CD4-positive, alpha-beta T cell treated with Interleukin-1 beta for 1 hour (primary cell): ENCODE data around the gene NSMCE1.

ENCODE experiments used
- DNase-seq, 2 donors: peaks; one replicate each; pipeline ENCODE4 v3.0.0-alpha.2; 2020 to 2022

Gene NSMCE1

DNA sequence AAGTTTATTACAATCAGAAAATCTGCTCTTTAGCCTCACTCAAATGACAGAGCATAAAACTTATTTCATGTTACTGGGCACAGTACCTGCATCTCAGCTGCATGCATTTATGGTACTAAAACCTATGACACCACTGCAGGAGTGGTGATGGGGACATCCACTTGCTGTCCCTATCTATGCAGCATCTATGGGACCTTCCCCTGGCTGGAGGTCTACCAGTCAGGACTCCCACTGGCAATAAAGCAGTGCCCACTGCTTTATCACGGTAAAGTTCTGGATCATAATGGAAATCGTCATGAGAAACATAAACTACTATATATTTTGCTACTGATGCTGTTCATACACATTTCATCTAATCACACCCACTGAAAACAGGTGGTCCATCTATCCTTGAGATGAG lies 26.2 kb downstream of the NSMCE1 start:
- DNase-seq: no peak

DNA sequence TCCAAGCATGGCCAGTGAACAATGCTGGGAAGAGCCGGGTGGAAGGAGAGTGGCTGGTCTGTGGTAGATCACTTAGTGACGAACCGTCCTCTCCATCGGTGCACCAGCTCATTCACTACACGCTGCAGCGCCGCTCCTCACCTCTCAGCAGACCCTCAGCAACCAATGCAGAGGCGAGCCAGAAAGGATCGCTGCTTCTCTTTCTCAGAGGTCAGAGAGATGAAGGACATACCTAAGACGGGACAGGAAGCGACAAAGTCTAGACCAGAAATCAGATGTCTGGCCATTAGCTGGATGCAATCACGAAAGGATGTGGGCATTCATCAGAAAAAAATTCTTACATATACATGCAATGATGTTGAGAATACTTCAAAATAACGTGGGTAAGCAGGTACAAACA lies 26.9 kb downstream of the NSMCE1 start:
- DNase-seq: no peak

DNA sequence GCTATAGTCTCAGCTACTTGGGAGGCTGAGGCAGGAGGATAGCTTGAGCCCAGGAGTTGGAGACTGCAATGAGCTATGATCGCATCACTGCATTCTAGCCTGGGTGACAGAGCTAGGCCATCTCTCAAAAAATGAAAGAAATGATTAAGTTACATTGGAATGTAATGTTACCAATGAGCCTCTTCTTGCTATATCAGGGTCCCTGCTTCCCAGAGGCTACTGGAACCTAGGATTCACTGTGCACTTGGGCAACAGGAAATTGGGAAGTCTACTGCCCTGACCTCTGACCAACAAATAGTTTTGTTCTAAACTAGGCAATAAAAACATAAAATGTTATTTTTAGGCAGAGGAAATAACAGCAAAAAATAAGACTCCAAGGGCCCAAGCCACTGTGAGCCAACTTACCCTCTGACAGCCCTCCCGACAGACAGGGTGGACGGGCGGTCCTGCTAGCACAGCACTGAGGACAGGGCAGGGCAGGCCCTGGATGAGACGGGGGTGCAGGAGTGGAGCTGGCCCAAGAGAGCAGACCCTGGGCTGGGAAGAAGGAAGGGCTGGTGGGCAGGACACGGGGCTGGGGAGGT lies 27.5 kb downstream of the NSMCE1 start:
- no peak for DNase-seq

DNA sequence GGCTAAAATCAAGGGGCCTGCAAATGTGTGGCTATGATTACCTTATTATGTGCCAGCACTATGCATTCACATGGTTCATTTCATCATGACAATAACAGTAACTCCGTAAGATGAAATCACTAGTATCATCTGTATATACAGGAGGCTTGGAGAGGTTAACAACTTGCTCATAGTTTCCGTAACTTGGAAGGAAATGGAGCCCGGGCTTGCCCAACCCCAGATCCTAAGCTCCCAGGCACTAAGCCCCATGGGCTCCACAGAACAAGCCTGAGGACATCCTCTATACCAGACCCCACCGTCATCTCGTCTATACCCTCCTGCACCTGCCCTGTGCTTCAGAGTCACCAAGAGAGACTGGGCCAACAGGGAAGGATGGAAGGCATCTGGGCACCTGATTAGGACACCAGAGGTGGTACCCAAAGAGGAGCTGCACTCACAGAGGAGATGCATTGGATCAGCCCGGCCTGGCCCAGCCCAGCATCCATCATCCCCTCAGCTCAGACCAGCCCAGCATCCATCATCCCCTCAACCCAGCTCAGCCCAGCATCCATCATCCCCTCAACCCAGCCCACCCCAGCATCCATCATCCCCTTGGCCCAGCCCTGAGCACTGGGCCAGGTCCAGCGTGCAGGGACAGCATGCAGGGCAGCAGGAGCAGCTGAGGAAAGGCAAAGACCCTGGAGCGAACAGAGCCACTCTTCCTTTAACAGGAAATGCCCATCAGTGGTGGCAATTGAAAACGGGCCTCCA lies 28.5 kb downstream of the NSMCE1 start:
- no peak for DNase-seq

DNA sequence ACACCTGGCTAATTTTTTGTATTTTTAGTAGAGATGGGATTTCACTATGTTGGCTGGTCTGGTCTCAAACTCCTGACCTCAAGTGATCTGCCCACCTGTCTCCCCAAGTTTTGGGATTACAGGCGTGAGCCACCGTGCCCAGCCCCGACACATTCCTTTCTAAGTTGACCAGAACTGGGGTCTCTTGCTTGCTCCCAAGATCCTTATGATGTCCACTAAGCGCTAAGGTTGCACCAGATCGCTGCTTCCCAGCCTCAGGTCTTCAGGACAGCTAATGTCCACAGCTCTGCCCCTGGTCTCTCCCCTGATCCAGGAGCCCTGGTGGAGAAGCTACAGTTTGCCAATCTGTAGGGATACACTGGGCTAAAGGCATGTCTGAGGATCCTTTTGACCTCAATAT lies 29.5 kb downstream of the NSMCE1 start:
- no peak for DNase-seq

DNA sequence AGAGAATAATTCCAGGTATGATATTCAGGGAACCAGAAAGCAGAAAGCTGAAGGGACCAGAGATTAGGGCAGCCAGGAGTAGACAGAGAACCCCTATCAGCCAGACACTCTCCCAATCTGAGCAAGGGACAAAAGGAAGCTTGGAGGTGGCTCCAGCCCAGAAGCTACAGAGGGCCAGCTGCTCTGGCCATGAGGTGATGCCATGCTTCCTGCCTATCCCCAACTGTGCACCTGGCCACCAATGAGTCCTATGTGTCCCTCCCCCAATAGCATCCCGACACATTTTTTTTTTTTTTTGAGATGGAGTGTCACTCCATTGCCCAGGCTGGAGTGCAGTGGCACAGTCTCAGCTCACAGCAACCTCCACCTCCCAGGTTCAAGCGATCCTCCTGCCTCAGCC lies 30.0 kb downstream of the NSMCE1 start:
- DNase-seq: no peak

DNA sequence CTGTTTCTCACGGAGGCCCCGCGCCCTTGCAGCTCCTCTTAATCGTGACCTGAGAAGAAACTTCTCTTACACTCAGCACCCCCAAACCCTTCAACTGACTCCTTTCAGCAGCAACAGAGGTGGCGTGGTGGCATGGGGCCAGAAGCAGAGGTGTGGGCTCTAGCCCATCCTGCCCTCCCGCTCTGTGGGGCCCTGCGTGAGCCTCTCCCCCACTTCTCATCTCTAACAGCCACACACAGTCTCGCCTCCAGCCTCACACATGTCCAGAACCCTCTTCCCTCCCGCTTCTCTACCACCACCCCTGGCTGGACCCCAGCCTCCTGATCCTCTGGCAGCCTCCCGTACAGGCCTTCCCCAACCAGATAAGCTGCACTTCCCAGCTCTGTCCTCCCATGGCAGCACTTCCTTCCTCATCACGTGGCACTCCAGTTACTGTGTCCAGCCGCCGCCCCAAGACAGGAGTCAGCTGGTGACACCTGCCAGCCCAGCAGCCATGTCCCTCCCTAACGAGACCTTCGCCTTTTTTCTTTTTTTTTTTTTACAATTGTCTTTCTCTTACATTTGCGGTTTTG lies 30.5 kb downstream of the NSMCE1 start:
- peak; percentile 32 for DNase-seq

DNA sequence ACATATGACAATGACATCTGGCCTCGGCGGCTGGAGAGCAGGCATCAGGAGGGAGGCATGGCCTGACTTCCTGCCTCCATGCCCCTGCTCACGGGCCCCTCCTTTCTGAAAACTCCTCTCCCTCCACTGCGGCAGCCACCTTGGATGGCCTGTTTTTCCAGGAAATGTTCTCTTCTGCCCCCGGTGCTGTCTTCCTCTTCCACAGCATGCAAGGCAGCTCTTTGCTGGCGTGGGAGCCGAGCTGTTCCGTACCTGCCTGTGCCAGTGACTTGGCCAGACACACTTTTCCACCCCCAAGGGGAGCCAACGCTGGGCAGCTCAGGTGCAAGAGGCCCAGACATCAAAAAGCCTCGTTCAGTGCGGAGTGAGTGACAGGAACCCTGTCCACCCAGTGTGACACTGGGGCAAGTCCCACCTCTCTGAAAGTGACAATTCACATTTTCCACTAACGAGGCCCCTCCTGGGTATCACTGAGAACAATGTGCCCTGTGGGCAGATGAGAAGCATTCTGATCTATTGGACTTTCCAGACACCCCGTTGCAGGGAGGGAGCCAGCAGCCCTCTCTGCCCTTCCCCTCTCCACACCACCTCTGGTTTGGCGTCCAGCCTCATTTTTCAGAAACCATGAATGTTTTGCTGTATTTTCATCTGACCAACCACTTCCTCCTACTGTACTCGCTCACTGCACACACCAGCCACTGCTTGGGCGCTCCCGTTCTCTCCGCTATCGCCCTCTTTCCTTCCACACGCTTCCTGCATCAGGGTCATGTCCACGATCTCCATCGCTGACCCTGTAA lies 31.2 kb downstream of the NSMCE1 start:
- DNase-seq: peak; percentile 67 to 72

DNA sequence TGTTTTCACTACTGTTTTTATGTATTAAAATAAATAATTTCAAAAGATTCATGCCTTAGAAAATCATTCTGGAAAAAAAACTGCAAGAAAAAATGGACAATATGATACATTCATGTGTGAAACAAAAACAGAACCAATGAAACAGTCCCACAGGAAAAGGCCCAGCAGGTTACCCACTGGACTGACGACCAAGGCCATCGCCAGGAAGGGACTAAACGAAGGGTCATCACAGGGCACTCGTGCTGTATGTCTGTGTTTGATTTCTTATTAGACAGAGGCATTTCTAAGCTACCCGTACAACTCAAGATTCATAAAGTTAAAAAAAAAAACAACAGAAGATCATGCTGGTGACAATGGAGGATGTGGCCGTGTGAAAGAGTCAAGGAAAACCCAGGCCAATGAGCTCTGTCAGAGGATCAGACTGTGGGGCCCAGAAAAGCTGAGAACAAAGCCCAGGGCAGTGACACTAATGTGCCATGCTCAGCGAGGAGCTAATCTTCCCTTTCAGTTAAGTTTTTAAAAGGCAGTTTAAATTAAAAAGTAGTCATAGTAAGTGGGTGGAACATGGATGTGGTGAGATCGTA lies 31.8 kb downstream of the NSMCE1 start:
- peak in 1 of 2 donors; percentile 57 for DNase-seq

DNA sequence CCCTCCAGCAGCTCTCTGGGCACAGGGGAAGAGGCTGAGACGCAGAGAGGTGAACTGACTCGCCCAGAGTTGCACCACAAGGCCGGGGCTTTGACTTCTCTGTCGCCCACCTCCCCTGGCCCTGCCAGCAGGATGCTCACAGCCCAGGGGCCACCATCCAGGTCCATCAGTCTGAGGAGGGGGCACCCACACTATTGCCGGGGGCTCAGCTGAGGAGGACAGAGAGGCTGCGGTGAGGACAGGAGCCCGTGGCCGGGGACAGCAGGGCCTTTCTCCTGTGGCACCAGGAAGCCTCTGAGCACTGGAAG lies 32.7 kb downstream of the NSMCE1 start:
- DNase-seq: peak in 1 of 2 donors; percentile 27

DNA sequence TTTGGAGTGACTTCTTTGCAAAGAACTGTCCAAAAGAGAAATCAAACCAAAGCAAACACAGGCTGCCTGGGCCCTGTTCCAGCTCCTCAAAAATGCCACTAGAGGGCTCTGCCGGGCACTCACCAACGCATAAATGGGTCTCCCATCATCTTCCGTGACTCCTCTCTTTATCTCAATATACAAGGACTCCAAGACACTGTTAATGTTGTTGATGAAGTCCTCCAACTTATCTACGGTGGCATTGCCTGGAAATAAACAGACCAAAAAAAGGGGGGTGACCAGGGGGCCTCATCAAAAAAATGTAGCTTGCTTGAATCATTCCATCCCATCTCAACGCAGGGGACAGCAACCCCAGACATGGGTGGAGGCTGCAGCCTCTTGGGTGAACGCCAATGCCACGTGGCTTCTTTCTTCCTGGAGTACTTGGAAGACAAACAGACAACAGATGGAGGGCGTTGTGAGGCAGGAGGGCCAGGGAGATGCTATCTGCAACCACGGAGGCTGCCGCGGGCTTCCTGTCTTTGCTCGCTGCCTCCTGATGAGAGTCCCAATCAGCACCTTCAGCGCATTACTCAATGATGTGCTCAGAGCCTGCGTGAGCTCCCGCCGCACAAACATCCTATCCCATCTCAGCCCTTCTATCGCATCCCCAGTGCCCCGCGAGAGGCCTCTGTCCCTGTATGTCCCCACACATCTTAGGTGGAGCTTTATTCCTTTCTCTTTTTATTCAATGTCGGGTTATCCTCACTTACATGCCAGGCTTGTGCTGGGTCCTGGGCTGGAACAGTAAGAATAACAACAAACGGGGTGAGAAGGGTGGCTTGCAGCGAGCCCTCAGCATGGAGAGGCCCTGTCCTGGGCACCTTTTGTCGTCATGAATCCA lies 33.3 kb downstream of the NSMCE1 start:
- DNase-seq: peak; percentile 89

DNA sequence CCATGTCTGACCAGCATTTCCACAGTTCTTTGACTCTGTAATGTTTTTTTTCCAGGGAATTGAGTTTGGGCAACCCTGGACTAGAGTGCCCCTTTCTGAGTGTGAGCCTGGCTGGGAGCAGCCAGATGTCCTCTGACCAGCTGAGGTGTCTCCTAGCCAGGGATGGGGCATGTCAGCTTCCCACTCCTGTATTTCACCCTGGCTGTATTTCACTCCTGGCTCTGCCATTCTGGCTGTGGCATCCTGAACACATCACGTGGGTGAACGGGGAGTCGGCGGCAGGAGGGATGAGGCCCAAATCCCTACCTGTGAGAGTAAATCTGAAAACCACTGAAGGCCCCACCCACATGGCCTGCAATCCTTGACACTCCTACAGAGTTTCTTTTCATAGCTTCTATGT lies 34.0 kb downstream of the NSMCE1 start:
- no peak for DNase-seq

DNA sequence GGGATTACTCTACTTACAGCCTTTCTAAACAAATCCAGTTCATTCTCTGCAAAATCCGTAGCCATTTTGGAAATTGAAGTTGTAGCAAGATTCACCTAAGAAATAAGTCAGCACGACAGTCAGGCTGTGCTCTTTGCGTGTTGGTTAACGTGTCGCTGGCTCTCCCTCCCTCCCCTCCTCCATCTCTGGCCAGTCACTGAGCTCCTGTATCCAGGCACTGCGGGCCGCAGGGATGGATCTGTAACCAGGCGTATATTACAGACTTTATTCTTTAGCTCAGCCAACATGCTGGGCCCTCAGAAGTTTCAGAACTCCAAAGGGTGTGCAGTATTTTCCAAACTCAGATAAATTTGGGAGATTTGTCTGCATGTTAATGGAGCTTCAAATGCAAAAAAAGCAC lies 34.4 kb downstream of the NSMCE1 start:
- DNase-seq: no peak

DNA sequence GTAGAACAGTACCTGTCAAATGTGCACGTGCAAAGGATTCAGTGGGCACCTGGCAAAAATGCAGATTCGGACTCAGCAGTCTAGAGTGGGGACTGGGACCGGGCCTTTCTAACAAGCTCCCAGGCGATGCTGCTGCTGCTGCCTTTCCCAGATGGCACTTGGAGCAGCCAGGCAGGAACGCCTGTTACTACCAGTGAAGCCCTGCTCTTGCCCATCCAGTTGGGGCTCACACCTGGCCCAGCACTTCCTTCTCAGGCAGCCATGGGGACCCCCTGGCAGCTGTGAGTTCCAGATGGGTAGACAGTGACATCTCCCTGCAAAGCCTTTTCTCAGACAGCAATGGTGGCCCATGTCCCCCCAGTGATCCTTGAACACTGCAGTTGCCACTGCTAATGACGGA lies 34.8 kb downstream of the NSMCE1 start:
- DNase-seq: no peak

DNA sequence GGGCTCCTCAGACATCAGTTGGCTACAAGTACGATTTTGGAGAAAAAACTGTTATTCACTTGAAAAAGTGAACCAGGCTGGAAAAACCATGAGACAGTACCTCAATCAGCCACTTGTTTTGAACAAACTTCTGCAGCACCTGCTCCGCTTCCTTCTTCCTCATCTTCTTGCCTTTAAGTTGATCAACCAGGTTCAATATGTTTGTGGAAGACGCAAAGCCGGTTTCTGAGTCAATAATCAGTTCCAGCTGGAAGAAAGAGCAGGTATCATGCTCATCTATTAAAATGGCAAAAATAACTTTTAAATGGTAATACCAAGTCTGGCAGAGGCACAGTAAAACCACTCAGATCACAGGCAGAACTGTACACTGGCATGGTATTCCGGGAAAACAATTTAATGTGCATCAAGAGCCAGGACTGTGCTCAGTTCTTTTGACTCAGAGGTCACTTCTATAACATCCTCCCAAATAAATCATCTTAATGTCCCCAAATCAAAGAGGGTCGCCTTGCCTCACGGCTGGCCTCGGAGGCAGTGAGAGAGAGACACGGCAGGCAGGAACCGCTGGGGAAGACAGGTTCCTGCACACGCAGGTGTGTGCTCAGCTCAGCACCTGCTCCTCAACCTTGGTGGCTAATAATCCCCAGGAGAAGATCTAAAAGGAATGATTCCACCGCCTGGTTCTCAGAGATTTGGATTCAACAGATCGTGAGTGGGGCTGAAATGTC lies 35.5 kb downstream of the NSMCE1 start:
- no peak for DNase-seq

DNA sequence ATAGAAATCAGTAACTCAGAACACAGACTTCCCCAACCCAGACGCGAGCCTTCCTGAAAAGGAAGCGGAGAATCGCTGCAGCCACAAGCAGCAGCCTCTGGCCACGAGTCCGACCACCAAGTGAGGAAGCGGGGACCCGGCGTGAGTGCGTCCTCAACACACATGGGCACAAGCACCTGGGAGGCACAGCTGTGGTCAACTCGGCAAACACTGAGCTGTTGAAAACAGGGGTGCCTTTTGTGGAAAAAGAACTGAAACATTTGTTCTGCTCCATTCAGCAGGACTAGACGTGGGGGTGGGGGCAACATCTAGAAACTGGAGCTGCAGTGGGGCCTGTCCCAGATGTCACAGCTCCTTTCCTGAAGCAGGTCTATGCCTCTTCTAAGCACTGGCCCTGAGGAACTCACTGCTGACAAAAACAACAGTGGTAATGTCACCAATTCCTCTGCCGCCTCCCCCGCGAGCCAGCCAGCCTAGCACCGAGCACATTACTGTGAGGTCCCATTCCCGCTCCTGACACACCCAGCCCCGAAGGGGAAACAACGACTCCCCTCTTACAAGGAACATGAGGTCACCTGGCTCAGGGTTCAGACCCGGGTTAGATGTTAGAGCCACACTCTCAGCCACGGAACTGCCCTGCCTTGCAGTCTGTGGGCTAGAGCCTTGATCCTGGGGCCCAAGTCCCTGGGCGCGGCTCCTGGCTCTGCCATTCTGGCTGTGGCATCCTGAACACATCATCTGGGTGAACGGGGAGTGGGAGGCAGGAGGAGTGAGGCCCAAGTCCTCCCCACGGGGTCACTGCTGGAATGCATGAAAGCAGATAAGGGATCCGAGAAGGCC lies 36.3 kb downstream of the NSMCE1 start:
- peak in 1 of 2 donors; percentile 50 for DNase-seq

DNA sequence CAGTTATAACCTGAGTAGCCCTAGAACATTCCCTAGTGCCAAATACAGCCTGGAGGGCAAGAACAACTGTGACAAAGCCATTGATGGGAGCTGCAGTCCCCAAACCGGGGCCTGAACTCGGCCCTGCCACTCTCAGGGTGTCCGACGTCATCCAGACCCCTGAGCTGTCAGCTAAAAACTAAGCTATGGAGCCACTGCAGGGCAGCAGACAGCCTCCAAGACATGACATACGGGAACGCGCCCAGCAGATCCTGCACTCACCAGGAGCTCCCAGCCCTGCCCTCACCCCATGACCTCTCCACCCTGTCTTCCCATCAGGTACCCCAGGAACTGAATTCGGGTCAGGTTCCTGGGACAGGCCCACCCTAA lies 36.9 kb downstream of the NSMCE1 start:
- DNase-seq: no peak

DNA sequence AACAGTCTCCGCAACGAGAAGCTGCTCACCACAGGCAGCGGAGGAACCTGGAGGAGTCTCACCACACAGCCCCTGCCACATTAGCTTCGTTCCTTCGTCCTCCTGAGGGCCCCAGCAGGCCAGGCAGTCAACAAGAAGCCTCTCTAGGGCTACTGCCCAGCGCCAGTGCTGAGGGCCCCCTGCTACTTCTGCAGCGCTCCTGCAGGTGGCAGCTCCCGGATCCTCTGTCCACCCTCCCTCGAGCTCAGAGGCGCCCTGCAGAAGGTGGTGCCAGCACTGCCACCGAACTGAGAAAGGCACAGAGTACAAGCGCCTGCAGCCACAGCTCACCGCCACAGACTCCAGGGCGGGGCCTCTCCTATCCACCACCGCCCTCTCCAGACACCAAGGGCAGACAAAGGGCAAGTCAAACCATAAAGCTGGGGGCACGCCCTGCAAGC lies 38.0 kb downstream of the NSMCE1 start:
- DNase-seq: peak; percentile 78 to 81

DNA sequence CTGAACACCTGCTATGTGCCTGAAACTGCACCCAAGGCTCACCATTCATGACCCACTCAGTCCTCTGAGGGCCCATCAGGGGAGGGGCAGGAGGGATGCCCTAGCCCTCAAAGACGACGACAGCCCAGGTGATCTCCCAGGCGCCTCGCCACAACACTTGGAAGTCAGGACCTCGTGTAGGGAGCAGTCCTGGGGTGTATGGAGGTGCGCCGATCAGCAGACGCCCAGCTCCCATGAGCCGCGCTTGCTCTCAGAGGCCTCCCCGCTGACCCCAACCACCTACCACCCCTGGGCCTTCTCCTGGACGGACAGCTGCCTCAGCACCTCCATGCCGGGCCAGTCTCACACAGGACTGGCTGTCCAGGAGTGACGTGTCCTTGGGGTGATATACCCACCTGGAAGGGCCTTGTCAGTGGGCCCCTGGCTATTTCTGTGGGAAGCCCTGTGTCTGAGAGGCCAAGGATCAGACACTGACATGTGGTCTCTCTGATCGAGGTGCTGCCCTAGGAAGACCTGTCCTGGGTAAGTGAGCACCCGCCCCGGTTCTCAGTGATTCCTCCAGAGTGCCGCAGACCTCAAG lies 38.6 kb downstream of the NSMCE1 start:
- DNase-seq: no peak
